NCI-H2196 (cell line): ENCODE measurements around the gene MYLK3.
"Not testable (repeated sequence)": the region's sequence is repeated elsewhere in the genome, so short reads cannot be mapped to it uniquely, and the experiment has no call there.

Experiments
- DNase-seq: peaks from one replicate; lab custom pipeline; 2025; ENCODE audit not compliant: unreplicated experiment; lab: John Stamatoyannopoulos, UW

The MYLK3 gene

GRCh38 chr16:46690281-46691178 is 57.6 kb downstream of the MYLK3 start:
- DNase-seq, result no peak

GRCh38 chr16:46689365-46690280 is 58.5 kb downstream of the MYLK3 start, which contains the start of gene ORC6:
Gene ORC6 (plus strand): TSS chr16:46689659. CDS start chr16:46689706, 47 bp downstream.
- DNase-seq, result peak; percentile 87

DNA sequence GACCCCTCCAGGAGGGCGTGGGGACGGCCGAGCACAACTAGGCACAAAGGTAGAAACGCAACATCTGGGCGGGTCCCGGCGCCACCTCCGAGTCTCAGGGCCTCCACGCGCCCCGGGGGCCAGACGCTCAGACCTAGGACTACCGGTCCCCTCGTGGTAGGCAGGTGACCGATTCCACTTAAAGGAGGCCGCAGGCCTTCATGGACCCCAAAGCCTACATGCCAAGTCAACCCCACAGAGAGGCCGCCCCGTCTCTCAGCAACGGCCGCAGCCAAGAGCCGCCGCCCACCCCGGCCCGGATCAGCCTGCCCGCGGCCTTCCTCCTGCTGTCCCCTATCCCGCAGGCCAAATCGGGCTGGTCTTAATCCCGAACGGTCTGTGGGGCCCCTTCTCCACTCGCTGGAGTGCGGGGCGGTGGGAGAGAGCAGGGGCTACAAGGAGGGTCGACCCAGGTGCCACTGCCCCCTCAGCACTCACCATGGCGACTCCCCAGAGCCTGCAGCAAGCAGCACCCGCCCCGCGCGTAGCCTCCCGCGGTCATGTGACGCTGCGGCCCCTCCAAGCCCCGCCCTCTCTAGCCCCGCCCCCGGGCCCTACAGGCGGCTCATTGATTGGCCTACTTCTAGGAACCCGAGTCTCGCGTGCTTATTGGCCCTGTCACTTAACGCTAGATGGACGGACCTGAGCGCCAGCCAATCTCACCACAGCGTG is 59.3 kb downstream of the MYLK3 start, which contains the start of gene VPS35:
Gene VPS35, minus strand, starts transcription at position 525 of the 711 bp plus-strand sequence. Its CDS starts 45 bp downstream, at position 480.
- peak; percentile 90 for DNase-seq

GRCh38 chr16:46688101-46688653 is 60.0 kb downstream of the MYLK3 start:
- no peak for DNase-seq

DNA sequence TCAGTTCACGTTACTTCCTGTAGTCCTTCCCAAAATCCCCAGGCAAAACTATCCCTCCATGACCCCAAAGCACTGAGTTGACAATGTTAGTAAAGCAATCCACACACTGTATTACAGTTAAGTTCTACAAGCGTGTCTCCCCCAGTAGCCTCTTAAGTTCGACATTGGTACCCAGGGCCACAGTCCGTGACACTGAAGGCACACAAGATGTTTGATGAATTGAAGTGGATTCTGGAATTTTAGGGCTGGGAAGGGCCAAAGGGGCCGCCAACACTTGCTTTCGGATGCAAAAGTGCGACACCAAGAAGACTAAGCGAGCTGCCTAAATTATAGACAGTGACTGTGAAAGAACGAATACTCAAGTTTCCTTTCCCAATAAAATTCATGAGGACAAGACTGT is 60.7 kb downstream of the MYLK3 start:
- no peak for DNase-seq

- no peak for DNase-seq
Observed at GRCh38 chr16:46686815-46687473, 61.2 kb downstream of the MYLK3 start.

GRCh38 chr16:46681867-46682266 is 66.3 kb downstream of the MYLK3 start:
- not testable (repeated sequence) for DNase-seq

DNA sequence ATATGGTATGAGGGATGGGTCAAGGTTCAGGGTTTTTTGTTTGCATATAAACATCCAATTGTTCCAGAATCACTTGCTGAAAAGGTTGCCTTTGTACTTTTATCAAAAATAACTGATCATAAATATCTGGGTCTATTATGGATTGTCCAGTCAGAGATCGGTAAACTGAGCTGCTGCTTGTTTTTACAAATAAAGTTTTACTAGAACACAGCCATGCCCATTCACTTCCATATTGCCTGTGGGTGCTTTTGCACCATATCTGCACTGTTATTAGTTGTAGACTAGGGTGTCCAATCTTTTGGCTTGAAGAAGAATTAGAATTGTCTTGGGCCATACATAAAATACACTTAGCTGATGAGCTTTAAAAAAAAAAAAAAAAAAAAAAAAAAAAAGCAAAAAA is 70.2 kb downstream of the MYLK3 start:
- DNase-seq, result not testable (repeated sequence)

- peak; percentile 51 for DNase-seq
Observed at GRCh38 chr16:46673320-46674013, 74.7 kb downstream of the MYLK3 start.

GRCh38 chr16:46662123-46662522 is 86.0 kb downstream of the MYLK3 start:
- DNase-seq, result no peak

DNA sequence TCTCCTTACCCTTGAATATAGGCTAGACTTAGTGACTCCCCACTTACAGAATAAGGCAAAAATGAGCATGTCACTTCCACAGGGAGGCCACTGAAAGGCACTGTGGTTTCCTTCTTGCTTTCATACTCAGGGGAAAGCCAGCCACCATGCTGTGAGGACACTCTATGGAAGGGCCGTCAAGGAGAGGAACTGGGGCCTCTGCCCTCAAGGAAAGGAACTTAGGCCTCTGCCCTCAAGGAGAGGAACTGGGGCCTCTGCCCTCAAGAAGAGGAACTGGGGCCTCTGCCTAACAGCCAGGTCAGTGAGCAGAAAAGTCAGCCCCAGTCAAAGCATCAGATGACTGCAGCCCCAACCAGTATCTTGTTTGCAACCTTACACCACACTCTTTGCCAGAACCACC is 89.2 kb downstream of the MYLK3 start:
- DNase-seq, result no peak
